SK-N-SH treated with all-trans-retinoic acid at 6 μM for 48 hours (cell line): Measurements from ENCODE around the gene TIMP2.

Experiments used
- ARNTL ChIP-seq: fragments of 450-650 bp; formaldehyde crosslinking; IDR thresholded peaks from 2 replicates; pipeline ENCODE4 v1.5.0; 2020; ENCODE audit warnings: low read depth, mild to moderate bottlenecking, moderate library complexity, borderline replicate concordance
- BACH2 ChIP-seq: fragments of 250-450 bp; sonication (Bioruptor Pico); IDR thresholded peaks from 2 replicates; pipeline ENCODE4 v1.9.0; 2021; ENCODE audit warnings: mild to moderate bottlenecking, borderline replicate concordance
- CREB5 ChIP-seq: fragments of 250-450 bp; sonication (Bioruptor Pico); IDR thresholded peaks from 2 replicates; pipeline ENCODE4 v1.5.1; 2020; ENCODE audit warnings: low read depth, mild to moderate bottlenecking, moderate library complexity
- SNAI2 ChIP-seq: fragments of 250-450 bp; sonication (Bioruptor Pico); IDR thresholded peaks from 2 replicates; pipeline ENCODE4 v1.5.0; 2020; ENCODE audit warnings: mild to moderate bottlenecking, moderate library complexity
- ZNF70 ChIP-seq: fragments of 450-650 bp; formaldehyde crosslinking; IDR thresholded peaks from 2 replicates; pipeline ENCODE4 v1.5.0; 2020; ENCODE audit warnings: mild to moderate bottlenecking, moderate library complexity
- TF ChIP-seq, protein P1 (sequence below): fragments of 250-450 bp; sonication (Bioruptor Pico); IDR thresholded peaks from 2 replicates; pipeline ENCODE4 v1.8.0; 2021; ENCODE audit warnings: low read depth, mild to moderate bottlenecking, moderate library complexity, borderline replicate concordance
- TF ChIP-seq, protein P2 (sequence below): fragments of 250-450 bp; sonication (Bioruptor Pico); IDR thresholded peaks from 2 replicates; pipeline ENCODE4 v1.5.0; 2020; ENCODE audit warnings: mild to moderate bottlenecking, moderate library complexity

- TF ChIP-seq ZNF70 (no peak), BACH2 (no peak), ARNTL (CRISPR knock-in tag) (no peak), SNAI2 (CRISPR knock-in tag) (no peak), CREB5 (CRISPR knock-in tag) (no peak)
- TF ChIP-seq, protein P1, sequence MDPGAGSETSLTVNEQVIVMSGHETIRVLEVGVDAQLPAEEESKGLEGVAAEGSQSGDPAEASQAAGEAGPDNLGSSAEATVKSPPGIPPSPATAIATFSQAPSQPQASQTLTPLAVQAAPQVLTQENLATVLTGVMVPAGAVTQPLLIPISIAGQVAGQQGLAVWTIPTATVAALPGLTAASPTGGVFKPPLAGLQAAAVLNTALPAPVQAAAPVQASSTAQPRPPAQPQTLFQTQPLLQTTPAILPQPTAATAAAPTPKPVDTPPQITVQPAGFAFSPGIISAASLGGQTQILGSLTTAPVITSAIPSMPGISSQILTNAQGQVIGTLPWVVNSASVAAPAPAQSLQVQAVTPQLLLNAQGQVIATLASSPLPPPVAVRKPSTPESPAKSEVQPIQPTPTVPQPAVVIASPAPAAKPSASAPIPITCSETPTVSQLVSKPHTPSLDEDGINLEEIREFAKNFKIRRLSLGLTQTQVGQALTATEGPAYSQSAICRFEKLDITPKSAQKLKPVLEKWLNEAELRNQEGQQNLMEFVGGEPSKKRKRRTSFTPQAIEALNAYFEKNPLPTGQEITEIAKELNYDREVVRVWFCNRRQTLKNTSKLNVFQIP (CRISPR knock-in tag), result no peak
- TF ChIP-seq, protein P2, sequence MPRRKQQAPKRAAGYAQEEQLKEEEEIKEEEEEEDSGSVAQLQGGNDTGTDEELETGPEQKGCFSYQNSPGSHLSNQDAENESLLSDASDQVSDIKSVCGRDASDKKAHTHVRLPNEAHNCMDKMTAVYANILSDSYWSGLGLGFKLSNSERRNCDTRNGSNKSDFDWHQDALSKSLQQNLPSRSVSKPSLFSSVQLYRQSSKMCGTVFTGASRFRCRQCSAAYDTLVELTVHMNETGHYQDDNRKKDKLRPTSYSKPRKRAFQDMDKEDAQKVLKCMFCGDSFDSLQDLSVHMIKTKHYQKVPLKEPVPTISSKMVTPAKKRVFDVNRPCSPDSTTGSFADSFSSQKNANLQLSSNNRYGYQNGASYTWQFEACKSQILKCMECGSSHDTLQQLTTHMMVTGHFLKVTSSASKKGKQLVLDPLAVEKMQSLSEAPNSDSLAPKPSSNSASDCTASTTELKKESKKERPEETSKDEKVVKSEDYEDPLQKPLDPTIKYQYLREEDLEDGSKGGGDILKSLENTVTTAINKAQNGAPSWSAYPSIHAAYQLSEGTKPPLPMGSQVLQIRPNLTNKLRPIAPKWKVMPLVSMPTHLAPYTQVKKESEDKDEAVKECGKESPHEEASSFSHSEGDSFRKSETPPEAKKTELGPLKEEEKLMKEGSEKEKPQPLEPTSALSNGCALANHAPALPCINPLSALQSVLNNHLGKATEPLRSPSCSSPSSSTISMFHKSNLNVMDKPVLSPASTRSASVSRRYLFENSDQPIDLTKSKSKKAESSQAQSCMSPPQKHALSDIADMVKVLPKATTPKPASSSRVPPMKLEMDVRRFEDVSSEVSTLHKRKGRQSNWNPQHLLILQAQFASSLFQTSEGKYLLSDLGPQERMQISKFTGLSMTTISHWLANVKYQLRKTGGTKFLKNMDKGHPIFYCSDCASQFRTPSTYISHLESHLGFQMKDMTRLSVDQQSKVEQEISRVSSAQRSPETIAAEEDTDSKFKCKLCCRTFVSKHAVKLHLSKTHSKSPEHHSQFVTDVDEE (CRISPR knock-in tag), result no peak
Observed at GRCh38 chr17:78908426-78908825, 16.8 kb downstream of the TIMP2 start.
